GM12875 (cell line): ENCODE results near the gene DYNLT3.

ENCODE experiments used
- H3K4me3 ChIP-seq: one replicate; pipeline ENCODE4 v1.5.1; 2011; ENCODE audit warnings: low read depth, low read length, control low read depth
- TF ChIP-seq, protein P1 (sequence below): IDR thresholded peaks from 2 replicates; pipeline ENCODE4 v1.5.1; 2011; ENCODE audit warnings: low read depth, mild to moderate bottlenecking, control low read depth, inconsistent platforms, low read length, moderate library complexity, borderline replicate concordance; ENCODE audit not compliant: insufficient read depth

Gene DYNLT3

DNA sequence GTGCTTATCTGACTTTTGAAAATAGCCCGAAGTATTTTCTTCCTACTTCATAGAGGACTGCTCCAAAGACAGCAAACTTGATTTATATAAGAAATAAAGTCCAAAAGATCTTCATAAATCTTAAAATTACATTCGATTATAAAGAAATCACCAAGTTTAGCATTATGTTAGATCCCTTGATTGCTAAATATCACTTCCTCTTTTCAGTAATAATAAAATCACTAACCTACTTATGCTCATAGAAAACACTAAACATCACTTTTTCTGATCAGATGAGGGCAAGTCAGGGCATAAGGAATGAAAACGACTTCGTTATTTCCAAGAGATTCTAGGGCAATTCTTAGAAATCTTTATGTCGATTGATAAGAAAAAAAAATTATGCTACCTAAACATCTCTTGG is 32.0 kb downstream of the DYNLT3 start:
- H3K4me3 ChIP-seq, result no peak overlapping the region
- TF ChIP-seq, protein P1, sequence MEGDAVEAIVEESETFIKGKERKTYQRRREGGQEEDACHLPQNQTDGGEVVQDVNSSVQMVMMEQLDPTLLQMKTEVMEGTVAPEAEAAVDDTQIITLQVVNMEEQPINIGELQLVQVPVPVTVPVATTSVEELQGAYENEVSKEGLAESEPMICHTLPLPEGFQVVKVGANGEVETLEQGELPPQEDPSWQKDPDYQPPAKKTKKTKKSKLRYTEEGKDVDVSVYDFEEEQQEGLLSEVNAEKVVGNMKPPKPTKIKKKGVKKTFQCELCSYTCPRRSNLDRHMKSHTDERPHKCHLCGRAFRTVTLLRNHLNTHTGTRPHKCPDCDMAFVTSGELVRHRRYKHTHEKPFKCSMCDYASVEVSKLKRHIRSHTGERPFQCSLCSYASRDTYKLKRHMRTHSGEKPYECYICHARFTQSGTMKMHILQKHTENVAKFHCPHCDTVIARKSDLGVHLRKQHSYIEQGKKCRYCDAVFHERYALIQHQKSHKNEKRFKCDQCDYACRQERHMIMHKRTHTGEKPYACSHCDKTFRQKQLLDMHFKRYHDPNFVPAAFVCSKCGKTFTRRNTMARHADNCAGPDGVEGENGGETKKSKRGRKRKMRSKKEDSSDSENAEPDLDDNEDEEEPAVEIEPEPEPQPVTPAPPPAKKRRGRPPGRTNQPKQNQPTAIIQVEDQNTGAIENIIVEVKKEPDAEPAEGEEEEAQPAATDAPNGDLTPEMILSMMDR, result no peak

DNA sequence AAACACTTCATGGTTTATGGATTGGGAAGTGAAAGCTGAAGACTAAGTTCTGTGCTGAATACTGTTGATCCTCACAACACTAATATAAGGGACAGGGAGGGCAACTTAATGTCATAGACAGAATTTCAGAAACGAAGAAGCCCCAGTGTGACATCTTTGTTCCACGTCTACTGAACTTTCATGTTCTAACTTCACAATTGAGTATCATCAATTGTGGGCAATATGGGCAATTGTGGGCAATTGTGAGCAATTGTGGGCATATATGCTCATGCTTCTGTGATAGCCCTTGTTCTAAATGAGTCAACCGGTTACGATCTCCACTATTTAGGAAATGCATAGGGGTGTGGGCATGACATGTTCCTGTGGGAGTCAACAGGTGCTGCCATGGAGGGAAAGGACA is 33.8 kb downstream of the DYNLT3 start:
- no peak overlapping the region for H3K4me3 ChIP-seq
- TF ChIP-seq, protein P1, result no peak

- H3K4me3 ChIP-seq, result no peak overlapping the region
Observed at GRCh38 chrX:37812110-37812509, 35.3 kb downstream of the DYNLT3 start.

DNA sequence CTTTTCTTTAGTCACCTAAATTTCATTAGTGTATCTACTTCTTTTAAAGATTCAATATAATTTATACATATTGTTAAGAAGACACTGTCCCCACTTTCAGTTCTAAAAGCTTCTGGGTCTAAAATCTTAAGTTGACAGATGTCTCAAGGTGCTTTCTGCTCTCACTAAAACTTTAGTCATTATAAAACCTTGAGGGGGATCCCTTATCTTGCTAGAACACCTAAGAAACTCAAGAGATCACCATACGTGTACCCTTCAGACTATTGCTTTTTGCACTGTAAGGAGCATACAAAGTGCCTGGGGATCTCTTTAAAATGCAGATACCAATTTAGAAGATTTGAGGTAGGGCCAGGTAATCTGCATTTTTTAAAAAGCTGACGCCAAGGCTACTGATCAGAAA is 37.4 kb downstream of the DYNLT3 start:
- no peak overlapping the region for H3K4me3 ChIP-seq
- TF ChIP-seq, protein P1, result no peak

More at GRCh38 chrX:37812110-37812509, 35.3 kb downstream of the DYNLT3 start:
- TF ChIP-seq, protein P1, result no peak

- H3K4me3 ChIP-seq, result no peak overlapping the region
- TF ChIP-seq, protein P1, result no peak
Observed at GRCh38 chrX:37803057-37803456, 44.3 kb downstream of the DYNLT3 start.

DNA sequence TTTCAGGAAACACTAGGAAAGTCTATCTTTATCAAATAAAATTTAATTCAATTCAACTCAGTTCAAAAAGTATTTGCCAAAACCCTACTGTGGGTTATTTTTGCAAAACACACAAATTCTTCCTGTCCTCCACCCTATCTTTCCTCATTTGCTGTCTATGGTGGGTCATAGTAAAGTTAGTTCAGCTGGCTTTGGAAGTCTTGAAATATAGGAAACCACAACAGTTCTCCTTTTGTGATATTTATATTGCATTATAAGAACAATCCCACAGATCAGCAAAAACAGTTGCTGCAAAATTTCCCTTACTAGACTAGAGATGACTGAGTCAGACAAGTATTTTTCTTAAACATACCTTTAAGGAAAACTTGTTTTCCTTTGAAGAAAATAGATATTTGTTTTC is 45.3 kb downstream of the DYNLT3 start:
- TF ChIP-seq, protein P1, result no peak
- H3K4me3 ChIP-seq, result no peak overlapping the region

GRCh38 chrX:37800717-37801116 is 46.7 kb downstream of the DYNLT3 start:
- TF ChIP-seq, protein P1, result no peak
- H3K4me3 ChIP-seq, result no peak overlapping the region
